ENCODE measurements around the gene RAB9B.
A peak's percentile ranks its signal among the peaks of the same experiment; 100 is the strongest.
"Not testable (repeated sequence)": the region's sequence is repeated elsewhere in the genome, so short reads cannot be mapped to it uniquely, and the experiment has no call there.

The RAB9B gene, protein sequence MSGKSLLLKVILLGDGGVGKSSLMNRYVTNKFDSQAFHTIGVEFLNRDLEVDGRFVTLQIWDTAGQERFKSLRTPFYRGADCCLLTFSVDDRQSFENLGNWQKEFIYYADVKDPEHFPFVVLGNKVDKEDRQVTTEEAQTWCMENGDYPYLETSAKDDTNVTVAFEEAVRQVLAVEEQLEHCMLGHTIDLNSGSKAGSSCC

DNA sequence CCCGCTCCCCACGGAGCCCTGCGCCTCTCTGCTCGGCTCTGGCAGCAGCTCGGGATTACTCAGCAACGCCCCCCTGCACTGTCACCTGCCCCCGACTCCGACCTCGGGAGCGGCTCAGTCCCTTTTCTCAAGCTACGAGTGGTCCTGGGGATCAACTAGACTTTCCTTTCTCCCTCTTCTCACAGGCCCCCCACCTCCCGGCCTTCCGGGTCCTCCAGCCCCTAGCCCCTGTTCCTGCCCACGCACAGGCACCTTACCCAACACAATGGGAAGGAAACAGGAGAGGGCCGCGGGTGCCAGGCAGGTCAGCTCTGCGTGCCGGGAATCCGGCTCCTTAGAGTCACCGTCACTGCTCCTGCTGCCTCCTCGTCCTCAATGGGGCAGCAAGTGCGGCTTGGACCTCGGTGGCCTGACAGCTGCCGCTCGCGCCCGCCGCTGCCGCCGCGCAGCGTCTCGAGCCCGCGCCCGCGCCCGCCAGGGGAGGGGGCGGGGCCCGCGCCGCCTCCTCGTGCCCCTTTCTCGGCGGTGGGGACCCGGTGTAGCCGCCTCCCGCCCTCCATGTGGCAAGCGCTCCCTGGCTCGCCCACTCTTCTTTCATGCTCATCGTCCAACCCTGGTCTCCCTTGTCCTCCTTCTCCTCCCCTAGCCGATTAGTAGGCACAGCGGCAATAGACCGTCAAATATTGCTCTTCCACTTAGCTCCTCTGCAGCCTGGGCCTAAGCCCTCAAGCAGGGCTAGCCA, at the start of gene RAB9B:
Gene RAB9B (minus strand): TSS at position 455 of the 742 bp plus-strand sequence. CDS start 6,473 bp downstream, outside the sequence.
- DNase-seq = peak; percentile 61 to 76

DNA sequence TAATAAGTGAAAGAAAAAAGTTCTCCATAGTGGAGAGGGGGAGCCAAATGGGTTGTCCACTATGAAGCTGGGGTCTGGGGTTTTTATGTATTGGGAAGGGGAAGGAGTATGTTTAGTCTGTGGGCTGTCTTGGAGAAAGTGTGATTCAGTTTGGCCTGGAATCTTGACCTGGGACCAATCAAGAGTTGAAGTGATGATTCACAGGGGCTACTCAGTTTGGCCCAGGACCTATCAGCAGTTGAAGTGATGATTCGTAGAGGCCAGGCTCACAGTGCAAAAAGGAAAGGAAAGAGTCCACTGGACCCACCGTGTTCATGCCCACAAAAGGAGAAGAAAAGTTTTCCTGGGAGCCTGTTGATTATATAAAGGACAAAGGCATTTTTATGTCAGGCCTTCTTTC, 47.3 kb upstream of the RAB9B start:
- no peak for DNase-seq

DNA sequence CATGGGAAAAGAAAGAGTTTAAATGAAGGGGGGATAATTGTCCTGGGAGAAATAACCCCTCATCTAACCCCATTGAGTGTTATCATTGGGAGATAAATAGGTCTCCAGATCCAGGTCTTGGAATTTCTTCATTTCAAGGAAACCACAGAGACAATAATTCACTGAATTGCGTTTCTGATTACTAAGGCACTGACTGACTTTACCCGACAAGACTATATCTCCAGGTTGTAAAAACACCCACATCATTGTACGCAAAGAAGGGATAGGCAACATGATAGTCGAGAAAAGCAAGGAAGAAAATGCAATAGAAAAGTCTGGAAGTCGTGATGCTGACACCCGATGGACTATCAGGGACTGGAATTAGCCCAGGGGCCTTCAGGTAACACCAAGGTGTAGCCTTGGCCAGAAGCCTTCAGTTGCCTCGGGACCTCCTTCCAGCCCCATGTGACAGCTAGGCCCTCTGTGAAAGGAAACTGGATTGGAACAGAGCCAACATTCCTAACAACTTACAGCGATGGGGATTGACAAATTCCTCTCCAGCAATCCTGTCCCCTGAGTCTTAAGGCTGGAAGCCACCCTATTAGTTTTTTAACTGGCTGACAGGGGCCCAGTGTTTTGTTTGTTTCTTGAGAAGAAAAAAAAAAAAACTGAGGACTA, 46.5 kb upstream of the RAB9B start:
- no peak for DNase-seq

DNA sequence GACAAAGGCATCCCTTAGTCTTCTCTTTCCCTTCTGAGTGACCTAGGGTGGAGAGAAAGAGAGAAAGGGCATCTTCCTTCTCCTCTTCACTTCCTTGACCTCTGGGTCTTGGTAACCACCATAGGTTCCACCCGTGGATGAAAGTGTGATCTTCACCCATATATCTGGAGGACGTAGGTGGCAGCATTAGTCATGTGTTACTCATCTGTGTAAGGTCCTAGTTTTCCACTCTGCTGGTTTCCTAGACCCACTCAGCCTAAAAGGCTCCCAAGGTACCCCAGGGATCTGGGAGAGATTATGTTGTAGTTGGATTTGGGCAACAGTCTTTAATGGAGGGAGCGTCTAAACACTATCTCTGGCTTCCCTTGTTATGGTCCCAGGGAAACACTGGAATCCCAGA, 45.5 kb upstream of the RAB9B start:
- no peak for DNase-seq

DNA sequence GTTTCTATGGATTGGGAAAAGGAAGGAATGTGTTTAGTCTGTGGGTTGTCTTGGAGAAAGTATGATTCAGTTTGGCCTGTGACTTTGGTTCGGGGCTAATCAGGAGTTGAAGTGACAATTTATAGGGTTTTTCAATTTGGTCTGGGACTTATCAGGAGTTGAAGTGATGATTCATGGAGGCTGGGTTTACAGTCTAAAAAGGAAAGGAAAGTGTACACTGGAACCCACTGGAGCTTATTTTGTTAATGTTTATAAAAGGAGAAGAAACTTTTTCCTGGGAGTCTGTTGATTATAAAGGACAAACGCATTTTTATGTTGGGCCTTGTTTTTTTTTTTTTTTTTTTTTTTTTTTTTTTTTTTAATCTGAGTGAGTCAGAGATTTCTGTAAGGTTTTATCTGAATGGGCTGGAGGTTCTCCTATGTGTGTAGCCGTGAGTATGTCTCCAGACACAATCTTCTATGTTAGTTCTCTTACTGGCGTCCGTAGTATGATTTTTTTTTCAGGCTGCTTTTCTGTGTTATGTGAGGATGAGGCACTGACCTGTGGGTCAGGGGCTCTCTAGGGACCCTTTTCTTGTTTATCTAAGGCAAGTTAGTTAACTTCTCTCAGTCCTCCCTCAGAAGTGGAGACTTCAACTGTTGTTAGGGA, 33.0 kb upstream of the RAB9B start:
- no peak for DNase-seq

DNA sequence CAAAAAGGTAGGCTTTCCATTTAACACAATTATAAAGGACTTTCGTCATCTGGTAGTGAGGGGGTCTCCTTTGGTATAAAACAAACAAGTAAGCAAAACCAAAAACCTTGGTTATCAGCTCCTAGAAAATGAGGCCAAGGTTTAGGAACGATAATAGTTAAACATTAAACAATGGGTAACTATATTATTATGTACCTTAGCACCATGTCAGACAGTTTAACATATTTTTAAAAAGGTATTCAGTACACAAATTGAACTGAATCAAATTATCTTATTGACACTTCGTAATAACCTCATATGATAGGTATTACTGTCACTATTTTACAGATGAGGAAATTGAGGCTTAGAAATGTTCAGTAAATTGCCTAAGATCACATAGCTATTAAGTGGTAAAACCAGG, 32.1 kb upstream of the RAB9B start:
- DNase-seq = no peak

DNA sequence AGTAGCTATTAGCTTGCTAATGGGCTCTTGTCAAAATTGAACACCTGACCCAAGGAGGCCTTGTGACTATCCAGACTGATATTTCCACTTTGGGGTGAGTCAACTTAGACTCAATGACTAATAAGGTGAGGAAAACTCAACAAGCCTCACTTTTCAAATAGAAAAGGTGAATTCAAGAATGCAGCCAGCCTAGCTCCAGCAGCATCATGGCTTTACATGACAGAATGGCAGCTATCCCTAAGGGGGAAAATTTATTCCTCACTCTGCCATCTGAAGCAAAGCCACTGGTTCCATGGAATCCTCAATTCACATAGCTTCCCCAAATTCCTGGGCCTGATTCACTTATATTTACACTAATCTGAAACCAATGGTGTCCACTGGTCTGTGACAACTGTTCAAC, 29.1 kb upstream of the RAB9B start:
- no peak for DNase-seq

DNA sequence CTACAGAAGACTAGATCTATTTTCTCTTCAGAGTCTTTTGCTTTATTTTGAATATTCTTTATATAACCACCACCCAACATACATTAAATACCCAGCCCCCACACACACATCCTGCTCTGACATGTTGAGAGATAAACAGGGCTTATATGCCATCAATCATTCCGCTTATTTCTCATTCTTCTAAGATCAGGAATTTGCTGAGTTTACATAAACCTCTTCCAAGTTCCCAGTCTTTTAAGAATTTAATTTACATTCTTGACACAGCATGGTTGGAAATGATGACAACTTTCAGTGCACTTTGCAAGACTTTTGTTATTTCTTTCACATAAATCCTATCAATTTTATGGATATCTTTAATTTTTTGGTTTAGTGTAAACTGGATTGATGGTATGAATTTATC, 17.5 kb upstream of the RAB9B start:
- DNase-seq = no peak

DNA sequence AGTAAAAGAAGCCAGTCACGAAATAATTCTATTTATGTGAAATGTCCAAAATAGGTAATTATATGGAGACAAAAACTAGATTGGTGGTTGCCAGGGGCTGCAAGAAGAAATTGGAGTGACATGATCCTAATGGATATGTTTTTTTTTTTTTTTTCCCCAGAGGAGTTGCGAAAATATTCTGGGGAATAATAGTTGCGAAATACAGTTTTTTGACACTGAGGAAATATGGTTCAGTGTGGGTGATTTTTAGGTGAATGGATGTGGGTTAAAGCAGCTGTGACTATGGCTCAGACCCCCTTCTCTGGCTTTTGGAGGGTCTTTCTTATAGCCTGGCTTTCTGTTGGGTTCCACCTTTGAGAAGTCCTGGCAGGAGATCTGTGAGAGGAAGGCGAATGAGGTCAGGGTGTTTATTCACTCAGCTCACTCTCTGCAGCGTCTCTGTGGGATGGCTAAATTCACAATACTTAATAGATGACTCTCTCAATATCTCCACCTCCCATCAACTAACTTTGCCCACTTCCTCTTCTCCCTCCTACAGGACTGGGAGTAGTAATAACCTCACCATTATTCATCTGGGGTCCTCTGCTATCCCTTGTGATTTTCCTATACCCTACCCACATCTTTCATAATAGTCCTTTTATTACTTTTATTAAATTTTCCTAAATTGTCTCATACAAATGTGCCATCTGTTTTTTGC, 15.3 kb upstream of the RAB9B start:
- DNase-seq = no peak

DNA sequence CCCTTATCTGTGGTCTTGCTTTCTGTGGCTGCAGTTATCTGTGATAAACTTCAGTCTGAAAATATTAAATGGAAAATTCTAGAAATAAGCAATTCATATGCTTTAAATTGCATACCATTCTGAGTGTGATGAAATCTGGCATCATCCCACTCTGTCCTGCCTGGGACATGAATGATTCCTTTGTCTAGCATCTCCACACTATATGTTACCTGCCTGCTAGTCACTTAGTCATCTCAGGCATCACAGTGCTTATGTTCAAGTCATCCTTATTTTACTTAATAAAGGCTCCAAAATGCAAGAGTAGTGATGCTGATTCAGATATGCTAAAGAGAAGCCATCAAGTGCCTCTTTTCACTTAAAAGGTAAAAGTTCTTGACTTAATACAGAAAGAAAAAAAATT, 14.3 kb upstream of the RAB9B start:
- DNase-seq = no peak

DNA sequence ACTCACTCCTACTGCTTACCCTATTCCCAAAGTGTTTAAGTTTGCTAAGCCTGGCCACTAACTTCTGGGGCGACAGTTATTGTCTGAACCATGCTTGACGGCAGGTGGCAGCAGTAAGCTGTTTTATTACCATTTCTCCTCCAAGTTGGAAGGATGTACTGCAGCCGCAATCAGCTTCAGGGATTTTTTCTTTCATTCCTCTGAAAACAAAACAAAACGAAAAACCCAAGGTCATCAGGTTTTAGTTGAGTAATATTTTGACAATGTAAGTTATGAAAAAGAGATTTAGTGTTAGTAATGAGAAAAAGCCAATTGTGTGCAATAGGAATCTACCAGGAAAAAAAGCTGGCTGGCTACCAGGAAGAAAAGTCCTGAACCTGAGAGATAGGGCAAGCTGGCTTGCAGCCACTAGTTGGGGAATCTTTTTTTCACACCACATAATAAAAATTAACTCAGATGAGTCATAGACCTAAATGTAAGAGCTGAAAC, 13.2 kb upstream of the RAB9B start:
- peak; percentile 64 to 69 for DNase-seq

DNA sequence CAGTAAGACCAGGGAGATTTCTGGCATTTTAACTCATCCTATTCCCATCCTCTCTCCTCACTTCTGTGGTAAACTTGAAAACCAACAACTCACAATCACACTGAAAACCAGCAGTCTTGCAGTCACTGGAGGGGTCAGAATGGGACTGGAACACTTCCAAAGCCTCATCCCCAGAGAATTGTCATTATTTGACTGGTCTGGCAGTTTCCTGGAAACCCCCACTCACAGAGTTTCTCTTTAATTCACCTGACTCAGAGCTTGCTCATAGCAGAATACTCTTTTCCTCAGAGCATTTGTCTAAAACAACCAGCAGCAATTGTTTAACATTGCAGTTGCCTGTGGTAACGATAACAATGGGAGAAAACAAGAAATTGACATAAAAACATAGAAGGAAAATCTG, 7.3 kb upstream of the RAB9B start:
- DNase-seq = peak in 1 of 2 experiments; percentile 22

DNA sequence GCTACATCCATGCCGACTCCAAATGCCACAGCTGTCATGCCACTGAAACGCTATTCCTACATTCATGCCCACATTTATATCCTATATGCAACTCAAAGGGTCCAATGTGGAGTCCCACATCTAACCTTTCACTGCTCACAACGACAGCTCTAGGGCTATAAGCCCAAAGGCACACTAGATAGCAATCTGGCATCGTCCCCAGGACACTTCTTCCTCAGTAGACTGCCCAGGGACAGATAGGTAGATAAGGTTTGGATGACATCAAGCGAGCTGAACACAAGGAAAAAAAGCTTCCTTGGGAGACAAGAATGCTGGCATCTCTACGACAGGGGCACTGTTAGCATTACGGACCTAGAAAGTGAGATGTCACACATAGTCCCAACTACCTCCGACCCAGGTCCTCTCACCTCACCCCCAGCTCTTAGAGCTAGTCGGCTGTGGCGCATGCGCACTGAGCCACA, 685 bp downstream of the RAB9B start:
- DNase-seq = no peak

DNA sequence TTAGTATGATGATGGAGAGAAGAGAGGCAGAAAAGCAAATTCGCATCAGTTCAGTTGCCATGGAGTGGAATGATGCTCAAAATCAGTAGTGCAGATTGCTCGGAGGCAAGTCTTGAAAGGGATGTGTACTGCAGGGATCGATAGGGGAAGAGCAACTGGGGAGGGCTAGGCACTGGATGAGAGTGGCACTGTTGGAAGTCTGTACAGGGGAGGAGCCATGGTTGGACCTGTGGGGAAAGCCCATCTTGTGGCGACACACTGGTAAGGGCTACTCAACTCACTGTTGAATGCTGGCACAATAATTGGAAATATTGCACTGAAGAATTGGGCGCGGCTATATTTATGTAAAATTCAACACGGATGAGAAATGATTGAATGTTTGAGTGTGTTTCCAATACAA, 1.2 kb downstream of the RAB9B start:
- no peak for DNase-seq

DNA sequence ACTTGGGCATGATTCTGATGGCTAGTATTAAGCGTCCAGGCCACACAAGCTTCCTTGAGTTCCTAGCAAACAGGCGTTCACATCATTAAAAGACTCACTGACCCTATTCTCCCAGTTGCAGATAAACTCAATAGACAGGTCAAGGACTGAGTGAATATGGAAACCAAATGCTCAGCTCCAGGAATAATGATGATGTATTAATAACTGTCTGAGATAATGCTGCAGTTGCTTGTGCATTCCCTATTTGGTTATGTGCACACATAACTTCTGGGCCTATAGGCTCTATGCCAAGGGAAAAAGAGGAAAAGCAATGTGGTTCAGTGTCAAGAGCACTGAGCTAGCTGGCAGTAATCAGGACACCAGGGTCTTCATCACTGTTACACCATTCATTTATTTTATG, 3.5 kb downstream of the RAB9B start:
- DNase-seq = no peak

DNA sequence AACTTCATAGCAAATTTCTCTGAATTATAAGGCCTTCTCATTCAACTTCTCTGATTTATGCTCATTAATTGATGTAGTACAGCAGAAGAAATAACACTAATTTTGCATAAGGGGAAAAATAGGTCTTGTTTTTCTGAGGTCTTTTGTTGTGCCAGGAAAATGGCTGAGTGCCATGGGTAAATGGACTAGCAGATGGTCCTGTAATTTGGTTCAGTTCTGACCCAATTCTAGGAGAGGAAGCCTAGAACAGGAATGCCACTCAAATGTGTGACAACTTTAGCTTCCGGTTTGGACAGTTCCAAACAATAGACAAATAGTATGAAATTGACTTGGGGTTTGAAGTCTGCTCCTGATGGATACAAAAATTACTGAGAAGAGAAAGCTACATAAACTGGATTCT, 6.2 kb downstream of the RAB9B start:
- DNase-seq = no peak

DNA sequence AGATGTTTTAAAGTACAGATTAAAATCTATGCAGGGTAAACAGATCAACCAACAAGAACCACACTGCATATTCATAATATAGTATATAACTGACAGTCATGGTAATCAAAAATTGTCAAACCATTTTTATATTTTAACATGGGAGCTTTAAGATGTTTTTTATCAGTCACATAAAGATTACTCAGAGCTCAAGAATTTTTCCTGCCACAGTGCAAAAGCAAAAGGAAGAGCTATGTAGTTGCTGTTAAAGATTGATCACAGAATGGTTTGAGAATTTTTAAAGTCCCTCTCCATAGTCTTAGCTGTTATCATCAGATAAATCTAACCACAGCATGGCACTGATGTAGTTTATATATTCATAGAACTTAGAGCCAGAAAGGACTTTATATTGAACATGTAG, 8.5 kb downstream of the RAB9B start:
- no peak for DNase-seq

DNA sequence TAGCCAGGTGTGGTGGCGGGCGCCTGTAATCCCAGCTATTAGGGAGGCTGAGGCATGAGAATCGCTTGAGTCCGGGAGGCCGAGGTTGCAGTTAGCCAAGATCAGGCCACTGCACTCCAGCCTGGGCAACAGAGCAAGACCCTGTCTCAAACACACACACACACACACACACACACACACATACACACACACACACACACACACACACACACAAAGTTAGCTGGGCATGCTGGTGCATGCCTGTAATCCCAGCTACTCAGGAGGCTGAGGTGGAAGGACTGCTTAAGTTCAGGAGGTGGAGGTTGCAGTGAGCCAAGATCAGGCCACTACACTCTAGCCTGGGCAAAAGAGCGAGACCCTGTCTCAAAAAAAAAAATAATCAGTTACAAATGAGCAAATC, 11.3 kb downstream of the RAB9B start:
- not testable (repeated sequence) for DNase-seq

DNA sequence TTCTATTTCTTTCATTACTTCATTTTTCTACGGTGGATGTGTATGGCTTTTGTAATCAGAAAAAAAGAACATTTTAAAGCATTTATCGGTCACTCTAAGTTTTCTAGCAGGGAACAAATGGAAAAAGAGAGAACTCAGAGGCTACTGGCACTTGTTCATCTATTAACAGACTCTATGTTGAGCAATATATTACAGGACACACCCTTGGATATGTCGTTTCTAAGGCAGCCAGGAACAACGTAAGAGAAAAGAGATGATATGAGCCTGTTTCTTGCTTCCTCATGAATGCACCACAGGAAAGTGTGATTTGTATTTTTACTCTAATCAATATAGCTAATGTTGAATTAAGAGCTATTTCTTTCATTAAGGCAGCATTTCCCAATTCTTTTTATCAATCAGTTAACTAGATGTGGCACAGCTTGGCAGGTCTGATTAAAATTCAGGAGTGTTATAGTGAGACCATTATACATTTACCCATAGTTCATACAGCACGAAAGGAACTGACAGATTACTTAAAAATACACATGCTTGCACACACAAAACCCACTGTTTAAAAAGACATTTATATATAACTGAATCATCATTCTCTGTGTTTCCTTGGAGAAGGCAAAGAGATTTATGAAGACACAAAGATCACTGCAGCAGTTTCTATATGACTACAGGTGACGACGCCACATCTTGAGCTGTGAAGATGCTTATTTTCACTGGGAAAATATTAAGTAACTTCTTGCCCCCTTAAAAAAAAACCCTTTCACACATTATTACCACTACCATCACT, 13.0 kb downstream of the RAB9B start:
- no peak for DNase-seq

DNA sequence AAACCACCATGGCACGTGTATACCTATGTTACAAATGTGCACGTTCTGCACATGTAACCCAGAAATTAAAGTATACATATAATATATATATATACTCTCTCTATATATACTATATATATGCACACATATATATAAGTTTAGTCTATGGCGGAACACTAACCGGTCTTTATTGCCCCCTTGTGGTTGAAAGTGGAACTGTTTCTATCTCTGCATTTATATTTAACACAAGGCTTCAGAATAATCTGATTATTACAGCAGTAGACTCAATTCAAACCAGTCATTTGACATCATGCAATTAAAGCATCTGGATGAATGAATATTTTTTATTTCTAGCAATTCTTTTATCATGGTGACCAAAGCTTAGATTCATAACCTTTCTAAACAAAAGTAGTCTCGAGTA, 14.6 kb downstream of the RAB9B start:
- DNase-seq = no peak

DNA sequence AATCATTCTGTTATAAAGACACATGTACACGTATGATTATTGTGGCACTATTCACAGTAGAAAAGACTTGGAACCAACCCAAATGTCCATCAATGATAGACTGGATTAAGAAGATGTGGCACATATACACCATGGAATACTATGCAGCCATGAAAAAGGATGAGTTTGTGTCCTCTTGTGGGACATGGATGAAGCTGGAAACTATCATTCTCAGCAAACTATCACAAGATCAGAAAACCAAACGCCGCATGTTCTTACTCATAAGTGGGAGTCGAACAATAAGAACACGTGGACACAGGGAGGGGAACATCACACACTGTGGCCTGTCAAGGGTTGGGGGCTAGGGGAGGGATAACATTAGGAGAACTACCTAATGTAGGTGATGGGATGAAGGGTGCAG, 15.0 kb downstream of the RAB9B start:
- DNase-seq = not testable (repeated sequence)

DNA sequence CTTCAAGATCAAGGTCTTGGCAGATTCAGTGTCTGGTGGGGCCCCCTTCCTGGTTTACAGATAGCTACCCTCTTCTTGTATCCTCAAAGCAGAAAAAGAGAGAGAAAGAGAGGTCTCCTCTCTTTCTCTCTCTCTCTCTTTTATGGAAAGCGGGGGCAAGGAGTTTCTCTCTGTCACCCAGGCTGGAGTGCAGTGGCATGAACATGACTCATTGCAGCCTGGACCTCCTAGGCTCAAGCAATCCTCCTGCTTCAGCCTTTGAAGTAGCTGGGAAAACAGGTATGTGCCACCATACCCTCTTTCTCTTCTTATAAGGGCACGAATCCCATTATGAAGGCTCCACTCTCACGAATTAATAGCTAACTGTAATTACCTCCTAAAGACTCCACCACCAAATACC, 20.2 kb downstream of the RAB9B start:
- no peak for DNase-seq
